HG02798 (cell line): ENCODE data around the gene UTF1.

Source experiments
- ATAC-seq: cut with Tn5 transposase; IDR thresholded peaks from one replicate; pipeline ENCODE4 v1.9.1; 2021; ENCODE audit warnings: mild to moderate bottlenecking; ENCODE audit not compliant: unreplicated experiment, poor library complexity

Gene UTF1

GRCh38 chr10:133242611-133243356 is 12.8 kb downstream of the UTF1 start:
- no peak for ATAC-seq

- ATAC-seq = no peak
Observed at GRCh38 chr10:133243593-133243992, 13.6 kb downstream of the UTF1 start.

GRCh38 chr10:133245439-133246235 is 15.6 kb downstream of the UTF1 start:
- ATAC-seq = no peak

GRCh38 chr10:133246236-133246626 is 16.2 kb downstream of the UTF1 start:
- ATAC-seq = no peak

- ATAC-seq = no peak
Observed at GRCh38 chr10:133247681-133248333, 17.8 kb downstream of the UTF1 start.

- no peak for ATAC-seq
Observed at GRCh38 chr10:133248334-133248715, 18.3 kb downstream of the UTF1 start.

GRCh38 chr10:133249094-133249780 is 19.2 kb downstream of the UTF1 start:
- ATAC-seq = no peak

GRCh38 chr10:133249975-133250754 is 20.1 kb downstream of the UTF1 start:
- ATAC-seq = no peak

GRCh38 chr10:133251388-133252222 is 21.6 kb downstream of the UTF1 start:
- ATAC-seq = no peak

- no peak for ATAC-seq
Observed at GRCh38 chr10:133252223-133252552, 22.2 kb downstream of the UTF1 start.

- no peak for ATAC-seq
Observed at GRCh38 chr10:133253361-133253955, 23.4 kb downstream of the UTF1 start.

- ATAC-seq = no peak
Observed at GRCh38 chr10:133254421-133255120, 24.6 kb downstream of the UTF1 start.

- no peak for ATAC-seq
Observed at GRCh38 chr10:133255323-133255722, 25.3 kb downstream of the UTF1 start.

GRCh38 chr10:133257489-133258065 is 27.6 kb downstream of the UTF1 start:
- ATAC-seq = no peak

- no peak for ATAC-seq
Observed at GRCh38 chr10:133258066-133258817, 28.2 kb downstream of the UTF1 start.

GRCh38 chr10:133258818-133259601 is 29.0 kb downstream of the UTF1 start:
- ATAC-seq = no peak
